Activated naive CD8-positive, alpha-beta T cell treated with anti-CD3 and anti-CD28 coated beads, Interleukin-2, amount 50 U/mL, for 24 hours (primary cell): ENCODE data around the gene UGT1A7.
"Not testable (repeated sequence)": the region's sequence is repeated elsewhere in the genome, so short reads cannot be mapped to it uniquely, and the experiment has no call there.

Source experiments
- ATAC-seq: fragments of 150-1000 bp; cut with Tn5 transposase; one replicate; pipeline ENCODE4 v1.10.0; 2021
- DNase-seq: peaks from one replicate; pipeline ENCODE4 v3.0.0; 2021
- H3K27ac Mint-ChIP-seq: one replicate; pipeline ENCODE4 v1.8.0; 2021; ENCODE audit warnings: mild to moderate bottlenecking, mixed read lengths
- H3K27me3 Mint-ChIP-seq: one replicate; pipeline ENCODE4 v1.8.0; 2021; ENCODE audit warnings: mixed read lengths
- H3K36me3 Mint-ChIP-seq: one replicate; pipeline ENCODE4 v1.8.0; 2021; ENCODE audit warnings: low read depth, mixed read lengths
- H3K4me1 Mint-ChIP-seq: one replicate; pipeline ENCODE4 v1.8.0; 2021; ENCODE audit warnings: mixed read lengths
- H3K4me3 Mint-ChIP-seq: one replicate; pipeline ENCODE4 v1.8.0; 2021; ENCODE audit warnings: mild to moderate bottlenecking, moderate library complexity, mixed read lengths
- H3K9me3 Mint-ChIP-seq: one replicate; pipeline ENCODE4 v1.8.0; 2021; ENCODE audit warnings: mixed read lengths

UGT1A7 gene

DNA sequence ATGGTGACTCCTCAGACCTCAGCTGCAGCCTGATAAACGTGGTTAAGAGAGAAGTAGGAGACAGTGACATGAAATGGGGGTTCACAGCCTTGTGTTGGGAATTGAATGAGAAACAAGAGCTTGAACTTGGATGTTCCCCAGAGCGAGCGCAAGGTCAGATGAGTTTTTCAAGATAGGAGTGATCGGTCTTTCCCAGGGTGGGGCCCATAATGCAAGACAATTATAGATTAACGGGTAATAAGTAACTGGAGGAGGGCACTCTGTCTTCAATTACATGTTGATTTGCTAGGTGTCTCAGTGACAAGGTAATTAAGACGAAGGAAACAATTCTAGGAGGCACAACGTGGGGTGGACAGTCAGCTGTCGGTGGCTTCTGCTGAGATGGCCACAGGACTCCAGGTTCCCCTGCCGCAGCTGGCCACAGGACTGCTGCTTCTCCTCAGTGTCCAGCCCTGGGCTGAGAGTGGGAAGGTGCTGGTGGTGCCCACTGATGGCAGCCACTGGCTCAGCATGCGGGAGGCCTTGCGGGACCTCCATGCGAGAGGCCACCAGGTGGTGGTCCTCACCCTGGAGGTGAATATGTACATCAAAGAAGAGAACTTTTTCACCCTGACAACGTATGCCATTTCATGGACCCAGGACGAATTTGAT is 31.0 kb downstream of the UGT1A7 start, which contains the start of gene UGT1A5:
TSS of gene UGT1A5 (plus strand) at position 297 of the 651 bp plus-strand sequence. CDS start at position 382, 85 bp downstream.
- H3K4me3 Mint-ChIP-seq = no peak within 1 kb of the TSS
- H3K27me3 Mint-ChIP-seq = peaks cover 13% of the 10 kb centered on the region
- DNase-seq = no peak
- peaks cover 2% of the 10 kb centered on the region for H3K4me1 Mint-ChIP-seq
- ATAC-seq = no peak
- no peaks in the 10 kb centered on the region for H3K9me3 Mint-ChIP-seq
- H3K27ac Mint-ChIP-seq = no peak within 1 kb of the TSS
- no peaks in the 10 kb centered on the region for H3K36me3 Mint-ChIP-seq

GRCh38 chr2:233713262-233713615 is 31.5 kb downstream of the UGT1A7 start:
- peaks cover 13% of the 10 kb centered on the region for H3K27me3 Mint-ChIP-seq
- no peak for DNase-seq
- no peak overlapping the region for H3K27ac Mint-ChIP-seq
- H3K9me3 Mint-ChIP-seq = no peaks in the 10 kb centered on the region
- no peak for ATAC-seq
- H3K36me3 Mint-ChIP-seq = no peaks in the 10 kb centered on the region
- H3K4me1 Mint-ChIP-seq = peaks cover 2% of the 10 kb centered on the region
- H3K4me3 Mint-ChIP-seq = no peak overlapping the region

DNA sequence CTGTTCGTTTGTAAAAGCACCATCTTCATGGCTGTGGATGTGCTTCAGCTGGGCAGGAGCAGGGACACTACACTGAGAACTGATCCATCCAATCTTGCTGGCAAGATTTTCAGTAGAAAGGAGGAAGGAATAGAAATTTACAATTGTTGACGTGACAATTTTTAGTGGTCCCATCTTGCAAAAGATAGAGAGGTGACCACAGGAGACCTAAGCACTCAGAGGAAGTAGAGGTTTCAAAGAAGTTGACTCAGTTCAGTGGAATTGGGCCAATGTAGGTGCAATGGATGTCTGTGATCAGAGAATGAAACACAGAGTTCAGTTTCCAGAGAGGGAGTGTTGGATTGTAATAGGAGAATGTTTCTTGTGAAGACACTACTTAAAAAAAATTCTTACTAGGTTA is 32.4 kb downstream of the UGT1A7 start:
- ATAC-seq (no peak), DNase-seq (no peak)
- Mint-ChIP-seq H3K27ac (no peak overlapping the region), H3K36me3 (no peaks in the 10 kb centered on the region), H3K9me3 (no peaks in the 10 kb centered on the region), H3K27me3 (peaks cover 13% of the 10 kb centered on the region), H3K4me3 (no peak overlapping the region), H3K4me1 (peaks cover 2% of the 10 kb centered on the region)

DNA sequence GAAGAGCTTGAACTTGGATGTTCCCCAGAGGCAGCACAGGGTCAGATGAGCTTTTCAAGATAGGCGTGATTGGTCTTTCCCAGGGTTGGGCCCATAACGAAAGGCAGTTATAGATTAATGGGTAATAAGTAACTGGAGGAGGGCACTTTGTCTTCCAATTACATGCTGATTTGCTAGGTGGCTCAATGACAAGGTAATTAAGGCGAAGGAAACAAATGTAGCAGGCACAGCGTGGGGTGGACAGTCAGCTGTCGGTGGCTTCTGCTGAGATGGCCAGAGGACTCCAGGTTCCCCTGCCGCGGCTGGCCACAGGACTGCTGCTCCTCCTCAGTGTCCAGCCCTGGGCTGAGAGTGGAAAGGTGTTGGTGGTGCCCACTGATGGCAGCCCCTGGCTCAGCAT is 36.9 kb downstream of the UGT1A7 start, which contains the start of gene UGT1A4:
TSS of gene UGT1A4 (plus strand) at position 185 of the 400 bp plus-strand sequence. CDS start at position 270, 85 bp downstream.
- ATAC-seq (no peak), DNase-seq (no peak)
- H3K4me1 Mint-ChIP-seq = peaks cover 2% of the 10 kb centered on the region
- H3K36me3 Mint-ChIP-seq = no peaks in the 10 kb centered on the region
- H3K27me3 Mint-ChIP-seq = peaks cover 22% of the 10 kb centered on the region
- no peak within 1 kb of the TSS for H3K4me3 Mint-ChIP-seq
- no peaks in the 10 kb centered on the region for H3K9me3 Mint-ChIP-seq
- no peak within 1 kb of the TSS for H3K27ac Mint-ChIP-seq

GRCh38 chr2:233728723-233729301 is 47.1 kb downstream of the UGT1A7 start, which contains the start of gene UGT1A3:
Gene UGT1A3, plus strand, starts transcription at chr2:233729042. Its CDS starts 85 bp downstream, at chr2:233729127.
- H3K9me3 Mint-ChIP-seq = no peaks in the 10 kb centered on the region
- H3K4me3 Mint-ChIP-seq = no peak within 1 kb of the TSS
- no peaks in the 10 kb centered on the region for H3K36me3 Mint-ChIP-seq
- H3K4me1 Mint-ChIP-seq = no peaks in the 10 kb centered on the region
- H3K27ac Mint-ChIP-seq = no peak within 1 kb of the TSS
- peaks cover 14% of the 10 kb centered on the region for H3K27me3 Mint-ChIP-seq
- DNase-seq = no peak
- no peak for ATAC-seq

- DNase-seq, H3K36me3 Mint-ChIP-seq, H3K4me1 Mint-ChIP-seq, H3K4me3 Mint-ChIP-seq, H3K9me3 Mint-ChIP-seq, ATAC-seq, H3K27ac Mint-ChIP-seq: not testable (repeated sequence)
- peaks cover 18% of the 10 kb centered on the region for H3K27me3 Mint-ChIP-seq
Observed at GRCh38 chr2:233736868-233737653, 55.4 kb downstream of the UGT1A7 start.

- no peak for DNase-seq
- H3K4me1 Mint-ChIP-seq = no peaks in the 10 kb centered on the region
- H3K9me3 Mint-ChIP-seq = no peaks in the 10 kb centered on the region
- no peaks in the 10 kb centered on the region for H3K36me3 Mint-ChIP-seq
- peaks cover 8% of the 10 kb centered on the region for H3K27me3 Mint-ChIP-seq
- H3K27ac Mint-ChIP-seq = no peak overlapping the region
- ATAC-seq = no peak
- H3K4me3 Mint-ChIP-seq = no peak overlapping the region
Observed at GRCh38 chr2:233740870-233741269, 59.2 kb downstream of the UGT1A7 start.

GRCh38 chr2:233743464-233744259 is 62.0 kb downstream of the UGT1A7 start:
- Mint-ChIP-seq H3K27me3 (peaks cover 6% of the 10 kb centered on the region), H3K9me3 (no peaks in the 10 kb centered on the region), H3K36me3 (no peaks in the 10 kb centered on the region), H3K4me3 (no peak overlapping the region), H3K4me1 (no peaks in the 10 kb centered on the region), H3K27ac (no peak overlapping the region)
- ATAC-seq (no peak), DNase-seq (no peak)

- no peak for ATAC-seq
- peaks cover 4% of the 10 kb centered on the region for H3K9me3 Mint-ChIP-seq
- H3K27me3 Mint-ChIP-seq = peaks cover 5% of the 10 kb centered on the region
- H3K36me3 Mint-ChIP-seq = no peaks in the 10 kb centered on the region
- DNase-seq = no peak
- no peaks in the 10 kb centered on the region for H3K4me1 Mint-ChIP-seq
- H3K4me3 Mint-ChIP-seq = no peak overlapping the region
- H3K27ac Mint-ChIP-seq = no peak overlapping the region
Observed at GRCh38 chr2:233745073-233745755, 63.5 kb downstream of the UGT1A7 start.

DNA sequence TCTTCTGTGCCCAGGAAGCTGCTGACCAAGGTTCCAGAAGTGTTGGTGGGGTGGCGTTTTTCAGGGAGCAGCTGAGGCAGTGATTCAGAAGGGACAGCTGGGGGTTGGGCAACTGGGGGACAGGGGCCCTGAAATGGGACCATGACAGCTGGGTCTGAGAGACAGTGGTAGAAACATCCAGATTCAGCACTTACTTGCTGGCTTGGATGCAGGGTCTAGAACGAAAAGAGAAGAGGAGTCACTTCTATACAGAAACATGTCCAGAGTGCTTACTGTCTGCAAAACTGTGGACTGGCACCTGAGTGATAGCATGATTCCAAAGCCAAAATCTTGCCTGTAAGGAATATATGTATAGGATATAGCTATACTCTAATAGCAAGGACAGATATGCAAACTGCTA is 64.1 kb downstream of the UGT1A7 start:
- ATAC-seq, H3K9me3 Mint-ChIP-seq, H3K27ac Mint-ChIP-seq: not testable (repeated sequence)

GRCh38 chr2:233746475-233747282 is 65.0 kb downstream of the UGT1A7 start:
- H3K9me3 Mint-ChIP-seq = peaks cover 15% of the 10 kb centered on the region
- H3K27me3 Mint-ChIP-seq = peaks cover 5% of the 10 kb centered on the region
- DNase-seq (no peak), ATAC-seq (no peak)
- no peak overlapping the region for H3K4me3 Mint-ChIP-seq
- H3K27ac Mint-ChIP-seq = no peak overlapping the region
- H3K4me1 Mint-ChIP-seq = no peaks in the 10 kb centered on the region
- H3K36me3 Mint-ChIP-seq = peaks cover 1% of the 10 kb centered on the region

More for the DNA sequence above, 64.1 kb downstream of the UGT1A7 start:
- not testable (repeated sequence) for H3K4me3 Mint-ChIP-seq, H3K27me3 Mint-ChIP-seq, DNase-seq, H3K36me3 Mint-ChIP-seq, H3K4me1 Mint-ChIP-seq

DNA sequence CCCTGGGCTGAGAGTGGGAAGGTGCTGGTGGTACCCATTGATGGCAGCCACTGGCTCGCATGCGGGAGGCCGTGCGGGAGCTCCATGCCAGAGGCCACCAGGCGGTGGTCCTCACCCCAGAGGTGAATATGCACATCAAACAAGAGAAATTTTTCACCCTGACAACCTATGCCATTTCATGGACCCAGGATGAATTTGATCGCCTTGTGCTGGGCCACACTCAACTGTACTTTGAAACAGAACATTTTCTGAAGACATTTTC is 65.5 kb downstream of the UGT1A7 start:
- Mint-ChIP-seq H3K4me3 (no peak overlapping the region), H3K9me3 (peaks cover 20% of the 10 kb centered on the region), H3K27ac (no peak overlapping the region), H3K36me3 (peaks cover 2% of the 10 kb centered on the region), H3K27me3 (peaks cover 5% of the 10 kb centered on the region), H3K4me1 (no peaks in the 10 kb centered on the region)
- ATAC-seq = no peak
- DNase-seq = no peak

DNA sequence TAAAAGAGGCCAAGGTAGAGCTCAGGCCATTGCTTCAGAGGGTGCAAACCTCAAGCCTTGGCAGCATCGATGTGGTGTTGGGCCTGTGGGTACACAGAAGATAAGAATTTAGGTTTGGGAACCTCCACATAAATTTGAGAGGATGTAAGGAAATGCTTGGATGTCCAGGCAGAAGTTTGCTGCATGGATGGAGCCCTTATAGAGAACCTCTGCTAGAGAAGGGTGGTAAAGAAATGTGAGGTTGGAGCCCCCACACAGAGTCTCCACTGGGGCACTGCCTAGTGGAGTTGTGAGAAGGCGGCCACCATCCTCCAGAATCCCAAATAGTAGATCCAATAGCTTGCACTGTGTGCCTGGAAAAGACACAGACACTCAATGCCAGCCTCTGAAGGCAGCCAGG is 69.0 kb downstream of the UGT1A7 start:
- H3K27ac Mint-ChIP-seq, H3K36me3 Mint-ChIP-seq, H3K4me1 Mint-ChIP-seq, H3K4me3 Mint-ChIP-seq, DNase-seq, ATAC-seq: not testable (repeated sequence)
- peaks cover 20% of the 10 kb centered on the region for H3K9me3 Mint-ChIP-seq
- H3K27me3 Mint-ChIP-seq = peaks cover 12% of the 10 kb centered on the region
